PC-9 (cell line): ENCODE data around the gene UHRF2.

Experiments used
- CTCF ChIP-seq: fragments of 200-600 bp; sonication (generic); conservative IDR thresholded peaks from 2 replicates; pipeline ENCODE4 v1.6.1; 2017; ENCODE audit warnings: mixed run types, antibody characterized with exemption, mild to moderate bottlenecking, moderate library complexity
- EZH2 ChIP-seq: fragments of 200-600 bp; sonication (generic); IDR thresholded peaks from 2 replicates; pipeline ENCODE4 v1.8.0; 2017; ENCODE audit warnings: antibody characterized with exemption, low read depth

- TF ChIP-seq CTCF (no peak), EZH2 (no peak)
These were observed 28.3 kb downstream of the UHRF2 start for GRCh38 chr9:6441269-6441668.
